GM12878 (cell line): ENCODE measurements around the gene CSNK2A1. TPM values are rescaled to one million over a fixed set of nuclear protein-coding genes. Genes with fewer than 3 reads are reported as not detected.

Source experiments
- ATAC-seq: fragments of 200-7000 bp; cut with Tn5 transposase; 3 replicates; pipeline ENCODE4 v1.9.1; 2020; ENCODE audit warnings: mild to moderate bottlenecking, moderate library complexity
- BruUV-seq: library from RNA; stranded (reverse); fragments of 400-500 nt; replicated peaks from 2 replicates; lab custom pipeline; 2021; lab: Mats Ljungman, UMichigan
- CTCF ChIA-PET: fragments of 300-600 bp; sonication (Branson Sonifier 250); formaldehyde crosslinking; extraction: SDS; loops from one replicate; lab custom pipeline; 2021; ENCODE audit warnings: inconsistent platforms; lab: Yijun Ruan, JAX
- POLR2A ChIA-PET: fragments of 350-600 bp; formaldehyde crosslinking; extraction: SDS; loops from one replicate; lab custom pipeline; 2021; ENCODE audit warnings: inconsistent platforms; lab: Charles Lee
- RAD21 ChIA-PET: fragments of 300-600 bp; sonication (Branson Sonifier 250); formaldehyde crosslinking; loops from one replicate; lab custom pipeline; 2023; ENCODE audit warnings: antibody characterized with exemption; ENCODE audit not compliant: unreplicated experiment; lab: Charles Lee
- SMC1A ChIA-PET: fragments of 300-600 bp; sonication (Branson Sonifier 250); formaldehyde crosslinking; loops from one replicate; lab custom pipeline; 2023; ENCODE audit not compliant: unreplicated experiment, uncharacterized antibody; lab: Charles Lee
- DNase-seq: peaks from one replicate; pipeline ENCODE4 v3.0.0-alpha.2; 2011; ENCODE audit warnings: low read depth, low spot score
- FAIRE-seq: peaks from 3 replicates; lab custom pipeline; 2011; peaks lifted over from hg19 to GRCh38; lab: Jason Lieb, UNC
- H2AFZ ChIP-seq: 2 replicates; pipeline ENCODE4 v1.6.0; 2011; ENCODE audit warnings: low read depth, low read length, control low read depth; ENCODE audit not compliant: control insufficient read depth
- H3K27ac ChIP-seq: 2 replicates; pipeline ENCODE4 v1.5.1; 2011; ENCODE audit warnings: control low read depth; ENCODE audit not compliant: control insufficient read depth, insufficient read depth
- H3K27me3 ChIP-seq, 2 experiments: replicated peaks in 1 of 2; 2 replicates each; pipeline versions ENCODE4 v1.6.0 to v1.6.1; 2011; ENCODE audit warnings: low read length in 1 of 2; ENCODE audit not compliant: control insufficient read depth in 2 of 2, insufficient read depth in 2 of 2
- H3K36me3 ChIP-seq, 2 experiments: 2 replicates each; pipeline ENCODE4 v1.5.1; 2011; ENCODE audit warnings: low read length in 1 of 2; ENCODE audit not compliant: control insufficient read depth in 2 of 2, insufficient read depth in 2 of 2
- H3K4me1 ChIP-seq: 2 replicates; pipeline ENCODE4 v1.6.1; 2011; ENCODE audit warnings: mild to moderate bottlenecking, low read length, moderate library complexity, mixed read lengths; ENCODE audit not compliant: control insufficient read depth, insufficient read depth
- H3K4me2 ChIP-seq: 2 replicates; pipeline ENCODE4 v1.6.0; 2011; ENCODE audit warnings: control low read depth; ENCODE audit not compliant: control insufficient read depth, insufficient read depth
- H3K4me3 ChIP-seq: fragments of 200-600 bp; sonication (generic); 2 replicates; pipeline ENCODE4 v1.5.1; 2016
- H3K79me2 ChIP-seq: 2 replicates; pipeline ENCODE4 v1.6.0; 2011; ENCODE audit warnings: low read length; ENCODE audit not compliant: control insufficient read depth, insufficient read depth
- H3K9ac ChIP-seq: 2 replicates; pipeline ENCODE4 v1.8.0; 2011; ENCODE audit warnings: low read length, control low read depth, mixed read lengths; ENCODE audit not compliant: control insufficient read depth, insufficient read depth
- H3K9me3 ChIP-seq: replicated peaks from 3 replicates; pipeline ENCODE4 v1.5.1; 2011; ENCODE audit warnings: mild to moderate bottlenecking, low read length; ENCODE audit not compliant: control insufficient read depth, insufficient read depth
- H4K20me1 ChIP-seq: 2 replicates; pipeline ENCODE4 v1.6.0; 2011; ENCODE audit not compliant: control insufficient read depth, insufficient read depth
- ATF7 ChIP-seq: fragments of 450-650 bp; IDR thresholded peaks from 2 replicates; pipeline ENCODE4 v1.6.1; 2016; ENCODE audit warnings: low read depth, mild to moderate bottlenecking
- BACH1 ChIP-seq: fragments of 450-650 bp; IDR thresholded peaks from 2 replicates; pipeline ENCODE4 v1.6.1; 2017; ENCODE audit warnings: mild to moderate bottlenecking, borderline replicate concordance
- BMI1 ChIP-seq: fragments of 450-650 bp; IDR thresholded peaks from 2 replicates; pipeline ENCODE4 v1.6.1; 2016; ENCODE audit warnings: mild to moderate bottlenecking, moderate library complexity, borderline replicate concordance
- CEBPB ChIP-seq, 2 experiments: fragments of 150-350 bp in 1 of 2; IDR thresholded peaks; 2 replicates each; pipeline ENCODE4 v1.6.1; 2012 to 2014; ENCODE audit warnings: low read depth in 2 of 2, low read length in 2 of 2, borderline replicate concordance in 1 of 2, inconsistent platforms in 1 of 2
- ELK1 ChIP-seq: IDR thresholded peaks from 2 replicates; pipeline ENCODE4 v1.6.1; 2012; ENCODE audit warnings: low read depth, low read length, improper control_type of control experiment
- GABPA ChIP-seq: IDR thresholded peaks from 2 replicates; pipeline ENCODE4 v1.6.1; 2014; ENCODE audit warnings: antibody characterized with exemption, low read depth, mild to moderate bottlenecking, inconsistent platforms
- NBN ChIP-seq: fragments of 450-650 bp; IDR thresholded peaks from 2 replicates; pipeline ENCODE4 v1.6.1; 2016
- PML ChIP-seq: IDR thresholded peaks from 2 replicates; pipeline ENCODE4 v1.6.1; 2012; ENCODE audit warnings: low read length, inconsistent platforms
- POLR2A ChIP-seq: IDR thresholded peaks from 2 replicates; pipeline ENCODE4 v1.6.1; 2011; ENCODE audit warnings: low read depth, mild to moderate bottlenecking, low read length
- POU2F2 ChIP-seq: IDR thresholded peaks from 3 replicates; pipeline ENCODE4 v1.6.1; 2011; ENCODE audit warnings: low read depth, mild to moderate bottlenecking, low read length, borderline replicate concordance
- STAT3 ChIP-seq: IDR thresholded peaks from 2 replicates; pipeline ENCODE4 v1.6.1; 2011; ENCODE audit warnings: low read depth, low read length, improper control_type of control experiment
- YBX1 ChIP-seq: fragments of 450-650 bp; IDR thresholded peaks from 2 replicates; pipeline ENCODE4 v1.6.1; 2016; ENCODE audit warnings: antibody characterized with exemption
- YY1 ChIP-seq: IDR thresholded peaks from 2 replicates; pipeline ENCODE4 v1.6.1; 2011; ENCODE audit warnings: low read depth, mild to moderate bottlenecking, low read length
- ZNF384 ChIP-seq: IDR thresholded peaks from 2 replicates; pipeline ENCODE4 v1.6.1; 2012; ENCODE audit warnings: low read depth, mild to moderate bottlenecking, low read length, improper control_type of control experiment, borderline replicate concordance
- WGBS: methylation state at CpG from one replicate; pipeline ENCODE4 v1.1.6; 2016; ENCODE audit warnings: low lambda C conversion rate; ENCODE audit not compliant: insufficient replicate concordance, insufficient coverage; ENCODE audit errors: missing lambda C conversion rate; 5-methylcytosine and 5-hydroxymethylcytosine counted together
- in situ Hi-C: fragments of 300-500 bp; cut with MboI; formaldehyde crosslinking; loops from 9 replicates; pipeline ENCODE4 v1.14.3; 2018; ENCODE audit warnings: mixed read lengths
- intact Hi-C: fragments of 100-400 bp; cut with micrococcal nuclease; formaldehyde crosslinking; loops from one replicate; pipeline ENCODE4 v1.14.2; 2022; ENCODE audit not compliant: unreplicated experiment
- polyA plus RNA-seq, 11 experiments: library from polyadenylated mRNA; depleted of rRNA in 4 of 11; unstranded in 6 of 11; stranded (reverse) in 5 of 11; fragments of >200 nt; fragmentation: Nextera tagmentation in 4 of 11; fragmentation: Illumina TruSeq in 1 of 11; extraction: Ambion mirVana in 4 of 11; extraction: Trizol in 1 of 11; gene quantifications; 1 replicate in 1 of 11; 2 replicates in 10 of 11; pipeline versions ENCODE4 v1.2.1 to v1.2.3, GENCODE V29; 2011 to 2016; ENCODE audit warnings: inconsistent platforms in 2 of 11, missing spikeins in 2 of 11, low read depth in 1 of 11
- total RNA-seq, 4 experiments: library from RNA; depleted of rRNA in 3 of 4; stranded (reverse); fragments of >200 nt in 3 of 4; fragmentation: Illumina TruSeq in 1 of 4; extraction: Trizol in 1 of 4; gene quantifications; 2 replicates each; pipeline versions ENCODE4 v1.2.1 to v1.2.3, GENCODE V29; 2013 to 2021
- TF ChIP-seq, protein P1 (sequence below): IDR thresholded peaks from 2 replicates; pipeline ENCODE4 v1.6.1; 2012; ENCODE audit warnings: mild to moderate bottlenecking, low read depth, low read length

The CSNK2A1 gene
- total and polyA plus RNA-seq, 10 of the 15 experiments (the other 5 are each of a cell fraction or from before 2014, with no cell fraction given), result 47.6 to 199 (median 95.0) TPM

DNA sequence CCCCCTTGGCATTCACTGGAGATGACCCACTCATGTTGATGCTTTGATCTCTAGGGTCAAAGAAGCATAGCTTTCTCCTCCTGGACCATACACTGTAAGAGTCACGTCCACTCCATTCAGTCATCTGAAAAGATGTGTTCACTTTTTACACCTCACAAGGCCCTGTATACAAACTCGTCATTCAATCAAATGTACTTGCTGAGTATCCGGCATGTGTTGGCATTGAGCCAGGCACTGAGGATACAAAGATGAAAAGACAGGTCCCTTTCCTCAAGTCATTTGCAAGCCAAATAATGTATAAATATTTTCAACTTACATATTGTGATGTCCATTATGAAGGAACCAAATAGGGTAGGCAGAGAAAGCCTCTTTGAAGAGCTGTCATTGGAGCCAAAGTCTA lies 32.6 kb upstream of the CSNK2A1 start:
- Histone ChIP-seq H3K4me1 (no peaks in the 10 kb centered on the region), H4K20me1 (no peaks in the 10 kb centered on the region), H3K79me2 (no peaks in the 10 kb centered on the region), H3K27me3 (peaks cover 0 to 7% of the 10 kb centered on the region in 2 experiments; a peak in 2 of 4 replicates), H3K27ac (no peak overlapping the region)
- DNase-seq, result no peak
- WGBS, result 37% methylated on average over 3 of the region's 3 CpGs
- no TSS peak for BruUV-seq
- intact Hi-C loops, result loop anchor here (5.0 kb wide), 1 partner anchor 76 kb away; the partner anchor contains the start of gene SRXN1
- no peak for TF ChIP-seq BACH1
- TF ChIP-seq GABPA, result no peak
- TF ChIP-seq CEBPB (IDR thresholded peaks at IDR 0.05; ENCODE audit: borderline replicate concordance in 1 of 2, low read depth in 2 of 2, low read length in 2 of 2), result no peak
- TF ChIP-seq POLR2A, result no peak
- TF ChIP-seq ELK1, result no peak
- TF ChIP-seq, protein P1, sequence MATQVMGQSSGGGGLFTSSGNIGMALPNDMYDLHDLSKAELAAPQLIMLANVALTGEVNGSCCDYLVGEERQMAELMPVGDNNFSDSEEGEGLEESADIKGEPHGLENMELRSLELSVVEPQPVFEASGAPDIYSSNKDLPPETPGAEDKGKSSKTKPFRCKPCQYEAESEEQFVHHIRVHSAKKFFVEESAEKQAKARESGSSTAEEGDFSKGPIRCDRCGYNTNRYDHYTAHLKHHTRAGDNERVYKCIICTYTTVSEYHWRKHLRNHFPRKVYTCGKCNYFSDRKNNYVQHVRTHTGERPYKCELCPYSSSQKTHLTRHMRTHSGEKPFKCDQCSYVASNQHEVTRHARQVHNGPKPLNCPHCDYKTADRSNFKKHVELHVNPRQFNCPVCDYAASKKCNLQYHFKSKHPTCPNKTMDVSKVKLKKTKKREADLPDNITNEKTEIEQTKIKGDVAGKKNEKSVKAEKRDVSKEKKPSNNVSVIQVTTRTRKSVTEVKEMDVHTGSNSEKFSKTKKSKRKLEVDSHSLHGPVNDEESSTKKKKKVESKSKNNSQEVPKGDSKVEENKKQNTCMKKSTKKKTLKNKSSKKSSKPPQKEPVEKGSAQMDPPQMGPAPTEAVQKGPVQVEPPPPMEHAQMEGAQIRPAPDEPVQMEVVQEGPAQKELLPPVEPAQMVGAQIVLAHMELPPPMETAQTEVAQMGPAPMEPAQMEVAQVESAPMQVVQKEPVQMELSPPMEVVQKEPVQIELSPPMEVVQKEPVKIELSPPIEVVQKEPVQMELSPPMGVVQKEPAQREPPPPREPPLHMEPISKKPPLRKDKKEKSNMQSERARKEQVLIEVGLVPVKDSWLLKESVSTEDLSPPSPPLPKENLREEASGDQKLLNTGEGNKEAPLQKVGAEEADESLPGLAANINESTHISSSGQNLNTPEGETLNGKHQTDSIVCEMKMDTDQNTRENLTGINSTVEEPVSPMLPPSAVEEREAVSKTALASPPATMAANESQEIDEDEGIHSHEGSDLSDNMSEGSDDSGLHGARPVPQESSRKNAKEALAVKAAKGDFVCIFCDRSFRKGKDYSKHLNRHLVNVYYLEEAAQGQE, result no peak
- TF ChIP-seq PML, result no peak
- TF ChIP-seq POU2F2, result no peak
- no peak for TF ChIP-seq YBX1
- TF ChIP-seq ZNF384, result no peak
- TF ChIP-seq YY1, result no peak
- no peak for TF ChIP-seq STAT3
- TF ChIP-seq ATF7, result no peak
- TF ChIP-seq BMI1, result no peak
- TF ChIP-seq NBN, result no peak
- TF ChIP-seq, all 136 proteins: peak for 0
- Histone ChIP-seq H3K9me3 (no peaks in the 10 kb centered on the region; the same call in 2 of the 3 replicates), H2AFZ (no peak overlapping the region), H3K4me3 (no peak overlapping the region), H3K9ac (no peak overlapping the region), H3K4me2 (no peak overlapping the region), H3K36me3 (no peaks in the 10 kb centered on the region)
- in situ Hi-C loops, result no loop called here
- ATAC-seq, result no peak
- ChIA-PET CTCF (interaction anchor here (0.9 to 8.4 kb wide), 4 partner anchors 8 to 91 kb away, joined by 3 to 46 read pairs (median 6); no protein-coding TSS in a partner anchor), SMC1A (interaction anchor here (1.2 kb wide), 1 partner anchor 69 kb away, joined by 3 read pairs; no protein-coding TSS in a partner anchor), POLR2A (interaction anchor here (0.6 to 1.6 kb wide), 2 partner anchors 14 to 633 kb away, joined by 3 read pairs; no protein-coding TSS in a partner anchor), RAD21 (interaction anchor here (1.1 kb wide), 1 partner anchor 69 kb away, joined by 3 read pairs; no protein-coding TSS in a partner anchor)
- FAIRE-seq, result no peak
